HG03520 (cell line): ENCODE measurements around the gene IL12RB2.

ENCODE experiments used
- ATAC-seq: cut with Tn5 transposase; IDR thresholded peaks from one replicate; pipeline ENCODE4 v1.9.1; 2021; ENCODE audit warnings: mild to moderate bottlenecking, moderate library complexity; ENCODE audit not compliant: unreplicated experiment

Gene IL12RB2

DNA sequence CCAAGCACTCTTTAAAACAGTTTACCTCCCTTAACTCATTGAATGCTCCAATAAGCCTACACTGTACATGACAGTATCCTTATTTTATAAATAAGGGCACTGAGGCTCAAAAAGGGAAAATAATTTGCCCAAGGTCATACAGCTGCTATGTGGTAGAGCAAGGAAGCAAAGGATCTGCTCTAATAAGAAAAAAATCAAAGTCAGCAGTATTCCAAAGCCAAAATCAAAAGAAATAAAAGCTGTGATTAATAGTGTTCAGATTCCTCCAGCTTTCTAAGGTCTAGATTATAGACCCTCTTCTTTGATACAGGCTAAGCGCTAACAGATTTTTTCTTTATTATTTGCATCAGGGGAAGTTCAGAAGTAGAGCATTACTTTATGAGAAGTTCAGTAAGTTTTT, 39.3 kb downstream of the IL12RB2 start:
- ATAC-seq, result no peak

DNA sequence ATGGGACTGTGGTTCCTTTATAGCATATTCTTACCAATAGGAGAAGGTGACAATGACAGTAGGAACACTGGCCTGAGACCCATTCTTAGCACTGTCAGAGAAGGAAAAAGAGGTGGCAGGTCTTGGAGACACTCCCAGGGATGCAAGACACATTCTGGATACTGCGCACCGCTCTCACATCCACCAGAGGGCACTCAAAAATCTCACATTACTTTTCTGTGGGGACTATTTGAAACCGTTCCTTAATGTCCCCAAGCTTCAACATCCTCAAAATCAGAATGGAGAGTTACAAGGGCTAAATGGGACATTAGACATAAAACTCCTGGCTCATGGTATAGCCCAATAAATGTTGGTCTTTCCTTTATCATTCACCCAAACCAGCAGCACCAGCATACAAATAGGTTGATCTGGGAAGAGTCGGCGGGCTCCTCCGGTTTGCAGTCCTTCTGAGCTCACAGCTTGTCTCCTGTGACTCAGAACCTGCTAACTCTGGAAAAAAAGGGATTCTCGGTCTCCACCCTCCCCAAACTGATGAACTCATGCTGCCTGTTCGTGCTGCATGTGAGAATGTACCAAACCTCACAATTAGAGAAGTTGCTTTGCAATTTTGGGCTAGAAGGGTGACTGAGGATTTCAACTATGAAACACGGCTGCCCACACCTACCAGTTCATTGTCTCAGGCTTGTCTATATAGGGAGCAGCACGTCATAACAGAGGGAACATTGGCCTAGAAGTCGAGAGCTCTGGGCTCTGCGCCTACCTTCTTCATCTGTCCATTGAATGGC, 40.2 kb downstream of the IL12RB2 start:
- no peak for ATAC-seq

DNA sequence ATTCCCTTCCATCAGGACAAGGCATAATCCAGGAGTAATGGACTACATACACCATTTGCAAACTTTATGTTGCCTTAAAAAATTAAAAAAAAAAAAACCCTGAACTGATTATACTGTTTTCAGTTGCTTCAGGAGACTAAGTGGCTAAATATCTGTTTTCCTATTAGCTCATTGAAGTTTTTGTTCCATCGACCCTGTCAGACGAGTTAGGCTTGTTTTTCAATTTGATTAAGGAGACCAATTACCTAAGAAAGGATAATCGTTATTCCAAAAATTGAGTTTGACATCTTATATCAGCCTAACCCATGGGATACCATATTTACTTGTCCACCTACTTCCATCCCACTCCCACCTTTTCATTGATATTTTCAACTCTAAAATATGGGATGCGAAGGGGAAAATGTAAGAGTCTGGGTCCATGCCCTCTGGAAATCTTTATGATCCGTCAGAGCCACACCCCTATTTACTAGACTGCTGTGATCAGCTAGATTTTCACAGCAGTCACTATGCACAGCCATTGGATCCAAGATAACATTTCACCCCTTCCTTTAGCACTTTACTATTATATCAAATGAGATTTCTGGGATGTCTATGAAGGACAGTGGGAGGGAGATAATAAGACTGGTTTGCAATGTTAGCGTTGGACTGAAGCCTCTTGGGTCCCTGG, 41.0 kb downstream of the IL12RB2 start:
- no peak for ATAC-seq

DNA sequence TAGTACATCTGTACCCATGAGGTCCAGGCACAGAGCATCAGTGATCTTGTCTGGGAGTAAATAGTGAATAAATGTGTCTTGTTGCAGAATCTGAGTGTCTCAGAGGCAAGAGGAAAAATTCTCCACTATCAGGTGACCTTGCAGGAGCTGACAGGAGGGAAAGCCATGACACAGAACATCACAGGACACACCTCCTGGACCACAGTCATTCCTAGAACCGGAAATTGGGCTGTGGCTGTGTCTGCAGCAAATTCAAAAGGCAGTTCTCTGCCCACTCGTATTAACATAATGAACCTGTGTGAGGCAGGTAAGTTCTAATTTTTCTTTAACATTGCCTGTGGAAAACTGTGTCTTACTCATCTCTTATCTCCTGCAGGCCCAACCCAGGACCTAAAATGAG, 43.1 kb downstream of the IL12RB2 start:
- peak; percentile 86 for ATAC-seq

GRCh38 chr1:67352211-67352610, 44.5 kb downstream of the IL12RB2 start:
- no peak for ATAC-seq

DNA sequence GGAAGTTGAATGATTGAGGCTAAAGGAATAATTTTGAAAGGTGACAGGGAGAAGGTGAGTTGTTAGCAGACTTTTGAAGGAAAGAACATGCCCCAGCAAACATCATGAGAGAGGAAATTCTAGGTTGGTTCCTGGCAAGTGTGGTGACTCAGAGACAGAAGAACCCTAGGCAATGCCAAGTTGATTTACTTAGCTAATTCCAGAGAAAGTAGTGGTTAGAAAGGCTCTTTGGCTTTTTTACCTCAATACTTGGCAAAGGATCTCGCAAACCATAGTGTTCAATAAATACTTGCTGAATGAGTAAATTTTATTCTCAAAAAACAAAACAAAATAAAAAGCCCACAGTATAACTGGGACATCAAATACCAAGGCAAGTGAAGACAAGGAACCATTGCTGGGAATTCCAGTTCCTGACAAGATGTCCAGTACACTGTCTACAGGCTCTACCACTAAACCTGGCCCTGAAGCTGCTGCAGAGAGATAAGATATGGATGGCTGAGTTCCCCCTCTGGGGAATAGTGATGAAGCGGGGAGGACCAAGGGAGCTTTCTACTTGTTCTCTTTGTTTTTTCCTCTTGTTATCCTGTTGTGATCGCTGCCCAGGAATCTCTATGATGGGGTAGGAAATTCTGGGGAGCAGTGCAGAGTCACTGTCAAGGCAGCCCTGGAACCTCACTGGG, 48.2 kb downstream of the IL12RB2 start:
- ATAC-seq, result no peak

DNA sequence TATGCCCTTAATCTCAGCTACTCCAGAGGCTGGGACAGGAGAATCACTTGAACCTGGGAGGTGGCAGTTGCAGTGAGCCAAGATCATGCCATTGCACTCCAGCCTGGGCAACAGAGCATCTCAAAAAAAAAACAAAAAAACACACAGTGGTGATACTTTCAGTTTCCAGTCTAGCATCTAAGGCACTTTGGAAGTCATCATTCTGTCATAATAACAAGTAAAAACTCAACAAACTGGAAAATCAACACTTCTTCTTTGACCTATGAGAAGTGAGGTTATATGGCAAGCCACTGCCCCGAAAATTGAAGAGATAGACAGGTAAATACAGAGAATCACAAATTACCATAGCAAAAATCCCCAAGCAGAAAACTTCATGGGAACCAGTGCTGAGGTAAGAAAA, 51.9 kb downstream of the IL12RB2 start:
- no peak for ATAC-seq

DNA sequence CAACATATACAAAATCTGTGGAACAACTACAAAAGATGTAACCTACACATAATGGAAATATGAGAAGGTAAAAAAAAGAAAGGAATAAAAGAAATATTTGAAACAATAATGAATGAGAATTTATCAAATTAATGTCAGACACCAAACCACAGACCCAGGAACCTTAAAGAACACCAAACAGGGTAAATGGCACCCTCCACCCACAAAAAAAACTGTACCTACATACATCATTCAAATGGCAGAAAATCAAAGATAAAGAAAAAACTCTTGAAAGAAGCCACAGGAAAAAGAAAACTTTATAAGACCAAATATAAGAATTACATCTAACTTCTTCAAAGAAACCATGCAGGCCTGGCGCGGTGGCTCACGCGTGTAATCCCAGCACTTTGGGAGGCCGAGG, 54.0 kb downstream of the IL12RB2 start:
- ATAC-seq, result no peak

DNA sequence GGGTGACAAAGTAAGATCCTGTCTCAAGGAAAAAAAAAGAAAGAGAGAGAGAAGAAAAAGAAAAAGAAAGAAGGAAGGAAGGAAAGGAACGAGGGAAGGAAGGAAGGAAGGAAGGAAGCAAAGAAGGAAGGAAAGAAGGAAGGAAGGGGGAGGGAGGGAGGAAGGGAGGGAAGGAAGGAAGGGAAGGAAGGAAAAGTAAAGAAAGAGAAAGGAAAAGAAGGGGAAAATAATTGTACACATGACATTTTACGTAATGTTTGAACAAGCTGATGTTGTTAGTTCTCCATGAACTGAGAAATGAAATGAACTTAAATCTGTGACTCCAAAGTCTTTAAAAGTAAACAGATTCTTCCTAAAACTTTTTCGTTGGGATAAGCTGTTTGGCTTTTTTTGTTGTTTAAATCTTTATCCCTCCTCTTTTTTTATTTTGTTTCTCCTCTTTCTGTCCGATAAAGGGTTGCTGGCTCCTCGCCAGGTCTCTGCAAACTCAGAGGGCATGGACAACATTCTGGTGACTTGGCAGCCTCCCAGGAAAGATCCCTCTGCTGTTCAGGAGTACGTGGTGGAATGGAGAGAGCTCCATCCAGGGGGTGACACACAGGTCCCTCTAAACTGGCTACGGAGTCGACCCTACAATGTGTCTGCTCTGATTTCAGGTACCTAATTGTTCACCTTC, 59.8 kb downstream of the IL12RB2 start:
- ATAC-seq, result no peak

- ATAC-seq, result no peak
These were observed 60.4 kb downstream of the IL12RB2 start for GRCh38 chr1:67368046-67368514.

GRCh38 chr1:67371043-67371442, 63.4 kb downstream of the IL12RB2 start:
- ATAC-seq, result no peak

DNA sequence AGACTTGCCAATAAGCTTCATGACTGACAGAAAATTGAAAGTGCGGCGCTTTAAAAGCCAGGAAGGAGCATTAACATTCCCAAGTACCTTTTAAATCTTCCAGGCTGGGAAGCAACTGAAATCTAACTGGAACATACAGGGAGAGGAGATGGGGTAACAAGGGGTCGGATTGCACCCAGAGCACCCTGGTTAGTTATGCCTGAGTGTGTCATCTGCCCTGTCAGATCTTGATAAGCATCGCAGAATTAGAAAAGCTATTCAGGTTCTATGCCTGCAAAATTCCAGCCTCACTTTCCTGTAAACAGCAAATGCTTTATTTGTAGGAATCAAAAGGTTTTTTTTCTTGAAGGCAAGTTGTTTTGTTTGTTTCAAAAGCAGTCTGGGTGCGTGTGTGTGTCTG, 64.0 kb downstream of the IL12RB2 start:
- ATAC-seq, result no peak

GRCh38 chr1:67372136-67372535, 64.5 kb downstream of the IL12RB2 start:
- no peak for ATAC-seq

- no peak for ATAC-seq
These were observed 65.2 kb downstream of the IL12RB2 start for GRCh38 chr1:67372898-67373297.

DNA sequence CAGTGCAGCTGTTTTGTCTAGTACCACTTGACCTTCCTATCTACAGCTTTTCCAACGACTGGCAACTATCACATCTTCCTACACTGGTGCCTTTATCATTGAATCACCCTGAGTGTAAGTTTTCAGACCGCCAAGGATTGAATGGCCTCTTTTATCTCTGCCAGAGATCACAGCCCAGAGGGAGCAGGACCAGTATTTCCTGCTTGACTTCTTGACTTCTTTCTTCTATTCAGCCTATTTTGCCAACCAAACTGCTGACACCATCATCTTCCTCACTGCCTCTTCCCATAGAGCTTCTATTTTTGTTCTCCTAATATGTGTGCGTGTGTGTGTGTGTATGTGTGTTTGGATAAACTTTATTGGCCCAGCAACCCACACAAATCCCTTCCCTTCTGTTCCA, 68.7 kb downstream of the IL12RB2 start:
- no peak for ATAC-seq

DNA sequence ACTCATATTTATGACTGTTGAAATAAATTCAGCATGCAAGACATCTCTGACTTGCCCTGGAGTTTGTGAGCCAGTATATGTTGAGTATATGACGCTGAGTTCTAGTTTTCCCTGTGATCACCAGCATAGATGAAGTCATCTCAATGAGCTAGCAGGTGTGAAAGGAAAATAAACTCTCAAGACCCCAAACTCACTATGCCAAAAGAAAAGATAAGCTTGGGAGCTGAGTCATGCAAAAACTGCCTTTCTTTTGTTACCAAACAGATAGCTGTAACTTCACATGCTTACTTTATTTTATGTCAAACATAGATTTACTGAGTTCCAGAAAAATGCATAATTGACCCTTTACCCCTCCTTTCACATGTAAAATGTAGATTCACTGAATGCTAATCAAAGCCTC, 69.6 kb downstream of the IL12RB2 start:
- ATAC-seq, result no peak

GRCh38 chr1:67381154-67381553, 73.5 kb downstream of the IL12RB2 start:
- ATAC-seq, result no peak

DNA sequence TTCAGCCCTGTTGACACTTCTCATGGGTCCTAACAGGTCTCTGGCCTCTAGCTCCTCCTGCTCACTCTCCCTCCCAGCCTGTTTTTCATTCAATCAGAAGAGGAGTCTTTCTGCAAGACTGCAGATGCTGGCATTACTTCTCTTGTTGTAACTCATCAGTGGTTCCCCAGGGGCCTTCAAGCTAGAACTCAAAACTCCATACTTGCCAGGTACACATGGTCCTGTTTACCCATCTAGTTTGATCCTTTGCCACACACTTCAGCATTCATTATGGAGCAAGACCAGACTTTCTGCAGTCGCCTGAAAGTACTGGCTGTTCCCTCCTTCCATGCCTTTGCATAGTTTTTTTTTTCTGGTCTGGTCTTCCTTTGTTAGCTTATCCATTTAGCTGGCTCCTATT, 74.6 kb downstream of the IL12RB2 start:
- ATAC-seq, result no peak

GRCh38 chr1:67383999-67384638, 76.4 kb downstream of the IL12RB2 start:
- ATAC-seq, result no peak

DNA sequence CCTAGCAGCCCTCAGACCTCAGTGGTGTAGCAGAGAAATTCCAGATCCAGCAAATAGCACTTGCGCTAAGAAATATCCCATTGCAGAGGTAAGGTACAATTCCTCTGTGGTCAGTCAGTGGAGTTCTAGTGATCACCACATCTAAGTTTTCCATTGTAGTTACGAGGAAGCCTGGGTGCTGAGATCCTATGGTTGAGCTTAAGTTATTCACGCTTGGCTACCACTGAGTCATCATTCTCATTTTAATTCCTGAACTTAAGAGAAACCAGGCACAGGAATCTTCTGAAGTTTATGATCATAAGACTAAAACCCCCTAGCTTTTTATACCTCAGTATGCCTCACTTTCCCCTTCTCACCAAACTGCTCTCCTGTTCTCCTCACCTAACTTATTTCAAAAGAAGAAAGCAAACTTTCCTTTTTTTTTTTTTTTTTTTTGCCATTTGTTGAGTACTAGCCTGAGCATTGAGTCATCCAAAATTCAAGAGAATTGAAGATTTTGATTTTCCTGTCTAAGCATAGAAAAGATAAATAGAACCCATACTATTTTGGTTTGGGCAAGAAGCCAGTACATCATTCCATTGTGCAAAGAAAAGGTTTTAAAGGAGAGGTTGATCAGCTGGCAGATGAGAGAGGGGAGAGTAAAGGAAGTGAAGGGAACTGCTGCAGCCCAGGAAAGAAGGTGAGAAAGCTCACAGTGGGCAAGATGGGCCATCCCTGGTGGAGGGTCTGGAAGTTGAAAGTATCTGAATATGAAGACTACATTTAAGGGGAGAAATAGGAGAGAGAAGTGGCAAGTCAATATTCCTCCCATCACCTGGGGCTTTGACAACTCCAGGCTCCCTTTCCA, 82.6 kb downstream of the IL12RB2 start:
- ATAC-seq, result no peak
